ENCODE data around the gene DPCD.

Gene DPCD

GRCh38 chr10:101577121-101577871 is 10.8 kb upstream of the DPCD start:
- no peak overlapping the region for H3K4me3 ChIP-seq (ENCODE audit: low read depth, low read length)
- no peaks in the 10 kb centered on the region for H3K27me3 ChIP-seq (ENCODE audit: insufficient read depth, low read depth, severe bottlenecking)
- peaks cover 9% of the 10 kb centered on the region for H3K9me3 ChIP-seq (ENCODE audit: severe bottlenecking)
- peaks cover 5% of the 10 kb centered on the region for H3K36me3 ChIP-seq
- no peak for DNase-seq
- TF ChIP-seq, protein P1, sequence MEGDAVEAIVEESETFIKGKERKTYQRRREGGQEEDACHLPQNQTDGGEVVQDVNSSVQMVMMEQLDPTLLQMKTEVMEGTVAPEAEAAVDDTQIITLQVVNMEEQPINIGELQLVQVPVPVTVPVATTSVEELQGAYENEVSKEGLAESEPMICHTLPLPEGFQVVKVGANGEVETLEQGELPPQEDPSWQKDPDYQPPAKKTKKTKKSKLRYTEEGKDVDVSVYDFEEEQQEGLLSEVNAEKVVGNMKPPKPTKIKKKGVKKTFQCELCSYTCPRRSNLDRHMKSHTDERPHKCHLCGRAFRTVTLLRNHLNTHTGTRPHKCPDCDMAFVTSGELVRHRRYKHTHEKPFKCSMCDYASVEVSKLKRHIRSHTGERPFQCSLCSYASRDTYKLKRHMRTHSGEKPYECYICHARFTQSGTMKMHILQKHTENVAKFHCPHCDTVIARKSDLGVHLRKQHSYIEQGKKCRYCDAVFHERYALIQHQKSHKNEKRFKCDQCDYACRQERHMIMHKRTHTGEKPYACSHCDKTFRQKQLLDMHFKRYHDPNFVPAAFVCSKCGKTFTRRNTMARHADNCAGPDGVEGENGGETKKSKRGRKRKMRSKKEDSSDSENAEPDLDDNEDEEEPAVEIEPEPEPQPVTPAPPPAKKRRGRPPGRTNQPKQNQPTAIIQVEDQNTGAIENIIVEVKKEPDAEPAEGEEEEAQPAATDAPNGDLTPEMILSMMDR (IDR thresholded peaks at IDR 0.05; ENCODE audit: low read depth, low read length) = no peak
- peak overlapping the region; percentile 32; the same call in 1 of the 2 replicates for H3K27ac ChIP-seq

DNA sequence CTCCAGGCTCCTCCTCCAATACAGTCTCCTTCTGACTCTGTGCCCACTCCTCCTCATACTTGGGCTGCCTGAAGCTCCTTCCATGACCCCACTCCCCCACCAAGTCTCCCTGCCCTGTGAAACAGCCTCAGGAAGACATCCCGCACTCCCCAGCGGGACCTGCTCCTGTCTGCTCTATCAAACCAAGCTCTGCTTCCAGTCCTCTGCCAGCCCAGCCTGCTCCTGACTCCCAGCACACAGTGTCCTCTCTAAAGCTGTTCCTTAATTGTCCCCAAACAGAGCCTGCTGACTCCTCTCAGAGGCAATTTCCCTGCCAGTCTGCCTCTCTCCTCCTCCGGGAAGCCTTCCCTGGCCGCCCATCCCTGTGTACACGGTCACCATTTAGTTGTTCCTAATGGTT is 9.9 kb upstream of the DPCD start:
- Histone ChIP-seq H3K27ac (no peak overlapping the region), H3K9me3 (ENCODE audit: severe bottlenecking) (peaks cover 4% of the 10 kb centered on the region), H3K27me3 (ENCODE audit: insufficient read depth, low read depth, severe bottlenecking) (no peaks in the 10 kb centered on the region), H3K4me3 (ENCODE audit: low read depth, low read length) (no peak overlapping the region), H3K36me3 (peaks cover 5% of the 10 kb centered on the region)
- TF ChIP-seq, protein P1 (IDR thresholded peaks at IDR 0.05; ENCODE audit: low read depth, low read length) = no peak
- DNase-seq = no peak

DNA sequence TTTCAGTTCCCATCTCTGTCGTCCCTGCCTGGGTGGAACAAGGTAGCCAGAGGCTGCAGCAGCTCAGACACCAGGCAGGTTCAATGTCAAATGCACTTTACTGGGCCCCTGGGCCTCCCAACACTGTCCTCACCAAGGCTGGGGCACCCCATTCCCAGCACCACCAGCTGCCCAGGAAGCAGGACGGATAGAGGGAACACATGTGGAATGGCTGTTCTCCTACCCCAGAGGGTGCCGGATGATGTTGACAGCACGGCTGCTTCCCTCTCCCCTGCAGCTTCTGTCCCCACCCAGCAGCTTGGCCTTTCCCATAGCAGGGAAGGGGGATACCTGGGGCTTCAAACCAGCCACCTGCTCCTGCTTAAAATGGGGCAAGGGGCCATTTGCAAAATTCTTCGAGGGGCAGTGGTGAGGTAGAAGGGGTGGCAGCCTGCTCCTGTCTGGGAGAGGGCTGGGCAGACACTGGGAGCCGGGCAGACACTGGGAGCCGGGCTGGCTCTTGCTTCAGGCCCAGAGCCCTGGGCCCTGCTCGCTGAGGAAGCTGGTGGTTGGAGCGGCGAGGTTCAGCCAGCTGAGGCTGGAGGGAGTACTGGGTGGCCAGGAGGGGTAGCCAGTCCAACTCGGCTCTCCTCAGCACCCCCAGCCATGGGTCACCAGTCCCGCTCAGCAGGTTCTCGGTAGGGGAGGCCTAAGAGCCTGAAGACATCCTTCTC is 9.2 kb upstream of the DPCD start:
- TF ChIP-seq, protein P1 (IDR thresholded peaks at IDR 0.05; ENCODE audit: low read depth, low read length) = no peak
- H3K4me3 ChIP-seq (ENCODE audit: low read depth, low read length) = no peak overlapping the region
- H3K9me3 ChIP-seq (ENCODE audit: severe bottlenecking) = peaks cover 4% of the 10 kb centered on the region
- H3K36me3 ChIP-seq = peaks cover 5% of the 10 kb centered on the region
- no peak for DNase-seq
- no peaks in the 10 kb centered on the region for H3K27me3 ChIP-seq (ENCODE audit: insufficient read depth, low read depth, severe bottlenecking)
- H3K27ac ChIP-seq = no peak overlapping the region

- DNase-seq = no peak
- TF ChIP-seq, protein P1 (IDR thresholded peaks at IDR 0.05; ENCODE audit: low read depth, low read length) = no peak
- peaks cover 6% of the 10 kb centered on the region for H3K36me3 ChIP-seq
Measured at GRCh38 chr10:101579516-101579870, 8.6 kb upstream of the DPCD start.

GRCh38 chr10:101580486-101581399 is 7.4 kb upstream of the DPCD start:
- TF ChIP-seq, protein P1 (IDR thresholded peaks at IDR 0.05; ENCODE audit: low read depth, low read length) = no peak
- DNase-seq = no peak
- H3K36me3 ChIP-seq = peaks cover 14% of the 10 kb centered on the region
- no peak overlapping the region for H3K4me3 ChIP-seq (ENCODE audit: low read depth, low read length)
- H3K27me3 ChIP-seq (ENCODE audit: insufficient read depth, low read depth, severe bottlenecking) = no peaks in the 10 kb centered on the region
- peak overlapping the region; percentile 4 for H3K27ac ChIP-seq
- peaks cover 4% of the 10 kb centered on the region for H3K9me3 ChIP-seq (ENCODE audit: severe bottlenecking)

More at GRCh38 chr10:101579516-101579870, 8.6 kb upstream of the DPCD start:
- H3K4me3 ChIP-seq (ENCODE audit: low read depth, low read length) = no peak overlapping the region
- no peak overlapping the region for H3K27ac ChIP-seq
- H3K27me3 ChIP-seq (ENCODE audit: insufficient read depth, low read depth, severe bottlenecking) = no peaks in the 10 kb centered on the region
- peaks cover 4% of the 10 kb centered on the region for H3K9me3 ChIP-seq (ENCODE audit: severe bottlenecking)
